HG02973 (cell line): ENCODE data around the gene ZNF177.
"Not testable (repeated sequence)": the region's sequence is repeated elsewhere in the genome, so short reads cannot be mapped to it uniquely, and the experiment has no call there.

ENCODE experiments used
- ATAC-seq: cut with Tn5 transposase; IDR thresholded peaks from one replicate; pipeline ENCODE4 v1.9.1; 2021; ENCODE audit warnings: moderate library complexity; ENCODE audit not compliant: unreplicated experiment

ZNF177 gene

DNA sequence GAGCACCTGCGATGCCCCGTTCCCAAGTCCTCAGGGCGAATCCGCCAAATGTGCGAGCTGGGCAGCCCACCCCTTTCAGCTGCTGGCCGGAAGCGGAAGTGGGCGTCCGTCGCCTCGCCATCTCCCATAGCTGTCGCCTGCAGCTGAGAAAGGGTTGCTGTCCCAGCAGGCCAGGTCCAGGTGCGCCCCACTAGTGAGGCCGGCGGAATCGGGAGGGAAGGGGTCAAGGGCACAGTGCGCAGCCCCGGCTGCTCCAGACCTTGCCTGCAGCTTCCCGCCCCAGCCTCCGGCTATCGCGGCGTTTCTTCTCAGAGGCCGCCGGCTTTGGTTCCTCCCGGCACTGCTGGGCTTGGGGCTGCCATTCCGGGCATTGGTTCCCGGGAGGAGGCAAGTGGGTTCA lies at the start of gene ZNF177:
ZNF177 (plus strand) TSS at position 109 of the 400 bp plus-strand sequence. CDS start 15,299 bp downstream, outside the sequence.
- no peak for ATAC-seq

DNA sequence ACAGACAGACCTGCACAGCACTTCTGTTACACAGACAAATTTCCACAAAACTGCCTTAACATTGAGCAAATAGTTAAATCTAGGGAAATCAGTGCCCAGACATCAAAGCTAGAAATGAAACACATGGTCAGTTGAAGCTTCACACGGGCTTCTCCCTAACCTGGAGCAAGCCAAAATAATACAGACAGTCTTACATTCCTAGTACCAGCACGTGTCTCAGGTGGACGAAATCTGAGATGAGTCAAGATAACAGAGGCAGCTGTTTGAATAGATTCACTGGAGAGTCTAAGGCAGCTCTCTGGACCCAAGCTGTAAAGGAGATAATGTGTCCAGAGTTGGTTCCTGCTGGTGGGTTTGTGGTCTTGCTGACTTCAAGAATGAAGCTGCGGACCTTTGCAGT lies 49.1 kb upstream of the ZNF177 start:
- no peak for ATAC-seq

DNA sequence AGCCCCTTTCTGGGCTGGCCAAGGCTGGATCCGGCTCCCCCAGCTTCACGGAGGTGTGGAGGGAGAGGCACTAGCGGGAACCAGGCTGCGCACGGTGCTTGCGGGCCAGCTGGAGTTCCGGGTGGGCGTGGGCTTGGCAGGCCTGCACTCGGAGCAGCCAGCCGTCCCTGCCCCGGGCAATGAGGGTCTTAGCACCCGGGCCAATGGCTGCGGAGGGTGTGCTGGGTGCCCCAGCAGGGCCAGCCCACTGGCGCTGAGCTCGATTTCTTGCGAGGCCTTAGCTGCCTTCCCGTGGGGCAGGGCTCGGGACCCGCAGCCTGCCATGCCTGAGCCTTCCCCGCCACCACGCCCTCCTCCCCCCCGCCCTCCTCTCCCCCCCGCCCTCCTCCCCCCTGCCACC lies 41.5 kb upstream of the ZNF177 start:
- no peak for ATAC-seq

DNA sequence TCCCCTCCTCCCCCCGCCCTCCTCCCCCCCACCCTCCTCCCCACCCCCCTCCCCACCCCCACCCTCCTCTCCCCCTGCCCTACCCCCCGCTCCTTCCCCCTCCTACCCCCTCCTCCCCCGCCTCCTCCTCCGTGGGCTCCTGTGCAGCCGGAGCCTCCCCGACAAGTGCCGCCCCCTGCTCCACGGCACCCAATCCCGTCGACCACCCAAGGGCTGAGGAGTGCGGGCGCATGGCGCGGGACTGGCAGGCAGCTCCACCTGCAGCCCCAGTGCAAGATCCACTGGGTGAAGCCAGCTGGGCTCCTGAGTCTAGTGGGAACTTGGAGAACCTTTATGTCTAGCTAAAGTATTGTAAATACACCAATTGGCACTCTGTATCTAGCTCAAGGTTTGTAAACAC lies 41.1 kb upstream of the ZNF177 start:
- not testable (repeated sequence) for ATAC-seq

DNA sequence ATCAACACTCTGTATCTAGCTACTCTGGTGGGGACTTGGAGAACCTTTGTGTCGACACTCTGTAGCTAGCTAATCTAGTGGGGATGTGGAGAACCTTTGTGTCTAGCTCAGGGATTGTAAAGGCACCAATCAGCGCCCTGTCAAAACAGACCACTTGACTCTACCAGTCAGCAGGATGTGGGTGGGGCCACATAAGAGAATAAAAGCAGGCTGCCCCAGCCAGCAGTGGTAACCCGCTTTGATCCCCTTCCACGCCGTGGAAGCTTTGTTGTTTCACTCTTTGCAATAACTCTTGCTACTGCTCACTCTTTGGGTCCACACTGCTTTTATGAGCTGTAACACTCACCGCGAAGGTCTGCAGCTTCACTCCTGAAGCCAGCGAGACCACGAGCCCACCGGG lies 40.6 kb upstream of the ZNF177 start:
- ATAC-seq, result not testable (repeated sequence)

DNA sequence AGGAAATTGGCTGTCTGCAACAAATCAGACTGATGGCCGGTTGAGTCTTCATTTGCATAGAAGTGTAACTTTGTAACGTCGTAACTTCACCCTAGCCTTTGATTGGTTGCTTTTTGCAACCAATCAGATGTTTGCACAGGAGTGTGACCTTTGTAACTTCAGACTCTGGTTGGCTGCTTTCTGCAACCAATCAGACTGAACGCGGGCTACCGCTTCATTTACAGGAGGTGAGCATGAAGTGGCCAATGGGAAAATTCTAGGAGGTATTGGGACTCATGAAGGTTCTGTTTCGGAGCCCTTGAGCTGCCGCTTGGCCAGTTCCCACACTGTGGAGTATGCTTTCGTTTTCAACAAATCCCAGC lies 39.3 kb upstream of the ZNF177 start:
- peak; percentile 44 for ATAC-seq

DNA sequence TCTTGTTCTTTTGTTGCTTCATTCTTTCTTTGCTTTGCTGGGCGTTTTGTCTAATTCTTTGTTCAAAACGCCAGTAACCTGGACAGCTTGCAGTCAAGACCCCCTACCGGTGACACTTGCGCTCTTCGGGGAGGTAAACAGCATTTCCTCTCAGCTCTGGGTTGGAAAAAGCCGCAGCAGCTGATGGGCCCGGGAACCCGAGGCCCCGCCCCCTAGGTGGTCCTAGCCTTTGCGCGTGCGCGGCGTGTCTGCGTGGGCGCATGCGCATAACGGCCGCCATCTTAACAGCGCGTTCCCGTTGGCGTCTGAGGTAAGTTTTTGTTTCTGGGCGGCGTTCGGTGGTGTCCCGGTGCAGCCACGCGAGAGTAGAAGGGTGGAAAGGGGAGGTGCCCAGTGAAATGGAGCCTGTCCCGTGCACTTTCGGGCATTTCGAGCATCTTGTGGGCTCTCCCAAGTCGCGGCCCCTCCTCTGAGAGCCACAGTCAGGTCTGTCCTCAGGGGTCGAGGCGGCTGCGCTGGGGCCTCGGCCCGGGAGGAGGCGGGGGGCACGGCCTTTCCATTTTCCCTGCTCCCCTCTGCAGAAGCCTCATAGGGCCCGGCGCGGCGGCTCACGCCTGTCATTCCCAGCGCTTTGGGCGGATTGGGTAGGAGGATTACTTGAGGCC lies 38.8 kb upstream of the ZNF177 start, which contains the start of gene ZNF559:
ZNF559 (plus strand) TSS at position 261 of the 665 bp plus-strand sequence. CDS start 14,371 bp downstream, outside the sequence.
- peak; percentile 93 for ATAC-seq

DNA sequence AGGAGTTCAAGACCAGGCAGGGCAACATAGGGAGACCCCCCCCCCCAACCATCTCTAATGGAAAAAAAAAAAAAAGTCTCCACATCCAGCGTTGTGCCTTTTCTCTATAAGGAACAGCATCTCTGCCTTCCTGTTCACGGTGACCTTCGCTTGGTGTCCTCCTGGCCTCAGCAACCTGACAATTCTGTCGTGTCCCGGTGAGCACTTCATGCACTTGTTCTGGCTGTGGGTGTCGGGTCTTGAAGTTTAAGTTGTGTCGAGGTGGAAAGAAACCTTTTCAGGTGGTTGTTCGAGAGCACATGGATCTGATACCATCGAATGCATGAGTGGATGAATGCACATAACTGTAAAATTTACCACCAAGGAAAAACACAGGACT lies 38.2 kb upstream of the ZNF177 start:
- no peak for ATAC-seq

DNA sequence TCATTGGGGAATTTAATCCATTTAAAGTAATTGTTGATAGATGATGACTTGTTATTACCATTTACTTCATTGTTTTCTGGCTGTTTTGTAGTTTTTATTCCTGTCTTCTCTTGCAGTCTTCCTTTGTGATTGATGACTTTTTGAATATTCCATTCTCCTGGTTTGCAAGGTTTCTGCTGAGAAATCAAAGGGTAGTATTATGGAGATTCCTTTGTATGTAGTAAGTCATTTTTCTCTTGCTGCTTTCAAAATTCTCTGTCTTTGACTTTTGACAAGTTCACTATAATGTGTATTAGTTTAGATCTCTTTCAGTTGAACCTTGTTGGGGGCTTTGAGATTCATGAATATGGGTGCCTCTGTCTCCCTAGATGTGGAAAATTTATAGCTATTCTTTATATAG lies 32.8 kb upstream of the ZNF177 start:
- no peak for ATAC-seq

DNA sequence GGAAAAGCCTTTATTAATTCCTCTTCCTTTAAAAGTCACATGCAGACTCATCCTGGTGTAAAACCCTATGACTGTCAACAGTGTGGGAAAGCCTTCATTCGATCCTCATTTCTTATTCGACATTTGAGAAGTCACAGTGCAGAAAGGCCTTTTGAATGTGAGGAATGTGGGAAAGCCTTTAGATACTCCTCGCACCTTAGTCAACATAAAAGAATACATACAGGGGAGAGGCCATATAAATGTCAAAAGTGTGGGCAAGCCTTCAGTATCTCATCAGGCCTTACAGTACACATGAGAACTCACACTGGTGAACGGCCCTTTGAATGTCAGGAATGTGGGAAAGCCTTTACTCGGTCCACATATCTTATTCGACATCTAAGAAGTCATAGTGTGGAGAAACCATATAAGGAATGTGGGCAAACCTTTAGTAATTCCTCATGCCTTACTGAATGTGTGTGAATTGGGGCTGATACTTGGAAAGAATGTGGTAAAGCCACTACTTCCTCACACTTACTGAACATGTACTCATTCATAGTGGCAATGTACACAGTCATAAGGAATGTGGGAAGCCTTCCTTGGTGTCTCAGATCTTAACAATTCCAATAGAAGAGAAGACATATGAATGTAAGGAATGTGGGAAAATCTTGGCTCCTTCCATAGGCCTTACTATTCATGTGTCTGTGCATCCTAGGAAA lies 20.1 kb upstream of the ZNF177 start:
- ATAC-seq, result no peak

DNA sequence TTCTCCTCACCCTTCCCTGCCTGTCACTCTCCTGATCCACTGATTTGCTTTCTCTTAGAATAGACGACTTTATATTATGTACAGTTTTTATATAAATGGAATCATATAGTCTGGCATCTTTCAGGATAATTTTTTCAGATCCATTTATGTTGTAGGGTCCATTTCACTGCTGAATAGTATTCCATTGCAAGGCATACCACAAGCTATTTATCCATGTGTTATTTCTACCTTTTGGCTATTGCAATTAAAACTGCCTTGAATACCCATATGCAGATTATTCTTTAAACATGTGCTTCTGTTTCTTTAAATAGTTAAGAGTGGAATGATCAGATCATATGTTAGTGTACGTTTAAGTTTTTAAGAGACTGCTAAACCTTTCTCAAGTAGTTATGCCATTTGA lies 17.8 kb upstream of the ZNF177 start:
- no peak for ATAC-seq

DNA sequence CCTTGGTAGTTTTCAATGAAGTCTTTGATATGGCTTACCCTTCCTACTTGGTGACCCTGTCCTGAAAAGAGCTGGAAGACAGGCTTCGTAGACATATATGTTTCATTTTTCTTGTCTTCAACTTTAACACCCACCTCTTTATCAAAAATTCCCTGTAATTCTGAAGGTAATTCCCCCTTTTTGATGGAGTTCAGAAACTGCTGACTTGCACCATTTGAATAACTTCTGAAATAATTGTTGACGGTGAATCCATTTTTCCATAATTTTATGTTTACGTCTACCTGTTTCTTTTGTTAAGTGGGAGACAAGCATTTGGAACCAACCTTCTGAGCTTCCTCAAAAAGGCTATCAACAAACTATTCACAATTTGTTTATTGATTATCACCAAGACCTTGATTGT lies 14.6 kb upstream of the ZNF177 start:
- ATAC-seq, result no peak

DNA sequence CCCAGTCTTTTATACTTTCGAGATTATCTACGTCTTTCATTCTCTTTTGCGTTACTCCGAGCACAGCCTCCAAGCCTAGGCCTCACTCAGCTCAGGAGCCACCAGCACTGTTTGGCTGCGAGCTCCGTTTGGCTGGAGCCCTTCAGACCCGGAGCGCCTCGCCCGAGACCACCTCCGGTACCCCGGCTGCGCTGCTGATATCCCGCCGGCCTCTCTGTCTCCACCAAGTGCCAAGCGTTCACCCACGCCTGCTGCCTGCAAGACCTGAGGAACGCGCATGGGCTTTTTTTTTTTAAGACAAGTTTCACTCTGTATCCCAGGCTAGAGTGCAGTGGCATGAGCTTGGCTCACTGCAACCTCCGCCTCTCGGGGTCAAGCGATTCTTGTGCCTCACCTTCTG lies 14.1 kb upstream of the ZNF177 start:
- no peak for ATAC-seq

DNA sequence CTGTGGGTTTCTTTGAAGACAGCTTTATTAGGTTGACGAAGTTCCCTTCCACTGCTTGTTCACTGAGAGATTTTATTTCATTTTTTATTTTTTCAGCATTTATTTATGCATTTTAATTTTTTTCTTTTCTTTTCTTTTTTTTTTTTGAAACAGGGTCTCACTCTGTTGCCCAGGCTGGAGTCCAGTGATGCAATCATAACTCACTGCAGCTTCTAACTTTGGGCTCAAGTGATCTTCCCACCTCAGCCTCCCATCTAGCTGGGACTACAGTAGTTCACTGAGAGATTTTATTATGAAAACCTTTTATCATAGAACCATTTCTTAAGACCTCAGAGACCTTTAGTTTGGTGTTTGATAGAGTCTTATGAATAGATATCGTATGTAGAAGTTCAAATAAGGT lies 10.3 kb upstream of the ZNF177 start:
- ATAC-seq, result no peak

DNA sequence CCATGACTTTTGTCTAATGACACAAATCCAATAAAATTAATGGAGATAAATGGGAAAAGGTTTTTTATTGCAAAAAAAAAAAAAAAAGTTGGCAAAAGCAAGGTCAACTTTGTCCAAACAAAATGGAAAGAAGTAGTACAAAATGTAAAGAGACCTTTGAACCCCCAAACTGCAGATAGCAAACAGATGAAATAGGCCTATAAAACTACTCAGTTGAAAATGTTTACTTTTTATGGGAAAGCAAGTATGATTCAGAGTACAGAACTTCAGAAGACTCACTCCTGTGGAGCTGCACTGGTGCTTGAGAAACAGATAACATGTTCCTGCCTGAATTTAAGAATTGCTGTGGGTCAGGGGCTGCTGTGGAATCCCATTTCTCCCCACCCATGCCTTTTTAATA lies 9.8 kb upstream of the ZNF177 start:
- no peak for ATAC-seq

DNA sequence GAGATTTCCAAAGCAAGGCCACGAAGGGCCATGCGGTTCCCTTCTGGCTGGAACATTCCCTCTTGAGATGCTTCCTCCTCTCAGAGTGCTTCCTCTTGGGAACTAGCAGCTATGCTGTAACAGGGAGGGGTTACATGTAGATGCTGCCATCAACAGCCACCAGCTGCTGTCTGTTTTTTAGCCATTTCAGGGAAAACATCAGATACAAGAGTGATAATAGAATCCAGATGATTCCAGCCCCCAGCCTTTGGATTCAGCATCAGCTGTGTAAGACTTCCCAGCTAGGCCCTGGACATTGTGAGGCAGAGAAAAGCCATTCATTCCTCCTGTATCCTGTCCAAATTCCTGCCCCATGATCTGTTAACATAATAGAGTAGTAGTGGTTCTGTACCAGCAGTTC lies 8.2 kb upstream of the ZNF177 start:
- no peak for ATAC-seq

DNA sequence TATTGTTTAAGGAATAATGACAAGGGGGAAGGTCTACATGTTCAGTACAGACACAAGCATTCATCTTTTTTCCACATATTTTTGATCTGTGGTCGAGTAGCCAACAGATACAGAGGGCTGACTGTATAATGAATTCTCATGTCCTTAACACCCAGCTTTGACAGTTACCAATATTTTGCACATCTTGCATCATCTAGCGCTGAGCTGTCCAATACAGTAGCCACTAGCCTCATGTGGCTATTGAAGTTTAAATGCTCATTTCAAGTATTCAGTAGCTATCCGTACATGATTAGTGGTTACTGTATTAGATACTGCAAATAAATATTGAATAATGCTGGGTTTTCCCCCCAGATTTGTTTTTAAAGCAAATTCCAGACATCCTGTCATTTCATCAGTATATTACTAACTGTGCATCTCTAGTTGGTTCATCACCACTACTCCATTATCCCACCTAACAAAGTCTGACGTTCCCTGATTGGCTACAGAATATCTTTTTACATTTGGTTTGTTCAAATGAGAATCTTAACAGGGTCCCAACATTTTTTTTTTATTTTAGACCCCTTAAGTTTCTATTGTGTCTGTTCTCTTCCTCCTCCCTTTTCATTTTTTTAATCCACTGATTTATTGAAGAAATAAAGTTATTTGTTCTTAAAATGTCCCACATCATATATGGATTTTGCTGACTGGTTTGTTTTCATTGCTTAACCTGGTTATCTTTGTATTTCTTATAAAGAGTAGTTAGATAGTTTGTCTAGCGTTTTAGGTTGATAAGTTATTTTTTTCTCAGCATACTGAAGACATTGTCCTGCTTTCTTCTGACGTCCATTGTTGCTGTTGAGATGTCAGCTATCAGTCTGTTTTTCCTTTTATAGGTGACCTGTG lies 8.2 kb downstream of the ZNF177 start:
- ATAC-seq, result no peak

DNA sequence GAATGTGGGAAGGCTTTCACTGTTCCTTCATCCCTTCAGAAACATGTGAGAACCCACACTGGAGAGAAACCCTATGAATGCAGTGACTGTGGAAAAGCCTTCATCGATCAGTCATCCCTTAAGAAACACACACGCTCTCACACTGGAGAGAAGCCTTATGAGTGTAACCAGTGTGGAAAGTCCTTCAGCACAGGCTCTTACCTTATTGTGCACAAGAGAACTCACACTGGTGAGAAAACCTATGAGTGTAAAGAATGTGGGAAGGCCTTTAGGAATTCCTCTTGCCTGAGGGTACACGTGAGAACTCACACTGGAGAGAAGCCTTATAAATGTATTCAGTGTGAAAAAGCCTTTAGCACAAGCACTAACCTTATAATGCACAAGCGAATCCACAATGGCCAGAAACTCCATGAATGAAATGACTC lies 18.6 kb downstream of the ZNF177 start:
- no peak for ATAC-seq

DNA sequence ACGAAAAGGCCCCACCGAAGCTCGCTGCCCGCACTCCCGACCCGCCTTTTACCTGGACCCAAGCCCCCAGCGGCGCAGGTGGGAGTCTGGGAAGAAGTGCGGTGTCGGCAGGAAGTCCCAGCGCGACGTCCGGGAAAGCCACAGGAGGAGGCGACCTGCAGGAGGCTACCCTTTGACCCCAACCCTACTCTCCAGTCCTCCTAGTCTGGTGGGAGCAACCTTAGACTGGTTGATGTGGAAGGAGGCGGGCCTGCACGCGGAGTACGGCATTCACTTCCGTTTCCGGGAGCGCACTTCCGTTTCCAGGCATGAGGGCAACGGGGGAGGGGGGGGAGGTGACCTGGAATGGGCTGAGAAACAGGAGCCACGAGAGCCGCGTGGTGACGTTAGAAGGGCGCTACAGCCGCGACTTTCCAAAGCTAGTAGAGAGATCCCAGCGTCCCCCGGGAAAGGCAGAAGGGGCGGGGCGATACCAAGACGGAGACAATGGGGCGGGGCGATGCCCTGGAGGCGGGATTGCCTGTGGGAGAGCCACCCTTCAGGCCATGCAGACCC lies 44.1 kb downstream of the ZNF177 start:
- no peak for ATAC-seq

DNA sequence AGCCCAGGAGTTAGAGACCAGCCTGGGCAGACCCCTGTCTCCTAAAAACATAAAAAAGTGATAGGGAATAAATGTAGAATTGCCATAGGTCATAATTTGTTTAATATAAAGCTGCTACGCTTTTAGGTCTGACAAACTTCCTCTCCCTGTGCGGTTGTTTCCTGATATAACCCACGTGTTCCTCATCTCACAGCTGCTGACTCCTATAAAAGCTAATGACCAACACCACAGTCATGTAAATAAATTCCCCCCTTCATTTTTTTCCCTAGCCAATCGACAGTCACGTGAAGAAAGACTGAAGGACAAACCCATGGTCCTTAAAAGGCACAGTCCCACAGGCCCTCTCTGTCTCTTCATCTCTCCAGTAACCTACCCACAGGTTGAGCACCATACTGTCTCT lies 45.0 kb downstream of the ZNF177 start:
- no peak for ATAC-seq

DNA sequence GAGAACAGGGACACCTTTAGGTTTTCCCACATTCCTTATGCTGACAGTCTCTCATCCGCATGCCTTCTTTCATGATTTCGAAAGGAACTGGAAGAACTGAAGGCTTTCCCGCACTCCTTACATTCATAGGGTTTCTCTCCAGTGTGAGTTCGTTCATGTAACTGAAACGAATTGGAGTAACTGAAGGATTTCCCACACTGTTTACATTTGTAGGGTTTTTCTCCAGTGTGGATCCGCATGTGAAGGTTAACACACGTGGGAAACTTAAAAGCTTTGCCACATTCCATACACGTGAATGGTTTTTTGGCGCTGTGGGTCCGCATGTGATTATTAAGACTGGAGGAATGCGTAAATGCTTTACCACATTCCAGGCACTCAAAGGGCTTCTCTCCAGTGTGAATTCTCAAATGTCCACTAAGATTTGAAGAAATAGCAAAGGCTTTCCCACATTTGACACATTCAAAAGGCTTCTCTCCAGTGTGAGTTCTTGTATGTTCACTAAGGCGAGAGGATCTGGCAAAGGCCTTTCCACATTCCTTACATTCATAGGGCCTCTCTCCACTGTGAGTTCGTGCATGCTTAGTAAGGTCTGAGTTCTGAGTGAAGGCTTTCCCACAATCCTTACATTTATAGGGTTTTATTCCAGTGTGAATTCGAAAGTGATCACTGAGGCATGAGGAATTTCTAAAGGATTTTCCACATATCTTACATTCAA lies 50.6 kb downstream of the ZNF177 start:
- no peak for ATAC-seq
